HG03442 (cell line): ENCODE data around the gene ZNF652.
"Not testable (repeated sequence)": the region's sequence is repeated elsewhere in the genome, so short reads cannot be mapped to it uniquely, and the experiment has no call there.

Source experiments
- ATAC-seq: cut with Tn5 transposase; IDR thresholded peaks from one replicate; pipeline ENCODE4 v1.9.1; 2021; ENCODE audit warnings: mild to moderate bottlenecking, moderate library complexity; ENCODE audit not compliant: unreplicated experiment

The ZNF652 gene

DNA sequence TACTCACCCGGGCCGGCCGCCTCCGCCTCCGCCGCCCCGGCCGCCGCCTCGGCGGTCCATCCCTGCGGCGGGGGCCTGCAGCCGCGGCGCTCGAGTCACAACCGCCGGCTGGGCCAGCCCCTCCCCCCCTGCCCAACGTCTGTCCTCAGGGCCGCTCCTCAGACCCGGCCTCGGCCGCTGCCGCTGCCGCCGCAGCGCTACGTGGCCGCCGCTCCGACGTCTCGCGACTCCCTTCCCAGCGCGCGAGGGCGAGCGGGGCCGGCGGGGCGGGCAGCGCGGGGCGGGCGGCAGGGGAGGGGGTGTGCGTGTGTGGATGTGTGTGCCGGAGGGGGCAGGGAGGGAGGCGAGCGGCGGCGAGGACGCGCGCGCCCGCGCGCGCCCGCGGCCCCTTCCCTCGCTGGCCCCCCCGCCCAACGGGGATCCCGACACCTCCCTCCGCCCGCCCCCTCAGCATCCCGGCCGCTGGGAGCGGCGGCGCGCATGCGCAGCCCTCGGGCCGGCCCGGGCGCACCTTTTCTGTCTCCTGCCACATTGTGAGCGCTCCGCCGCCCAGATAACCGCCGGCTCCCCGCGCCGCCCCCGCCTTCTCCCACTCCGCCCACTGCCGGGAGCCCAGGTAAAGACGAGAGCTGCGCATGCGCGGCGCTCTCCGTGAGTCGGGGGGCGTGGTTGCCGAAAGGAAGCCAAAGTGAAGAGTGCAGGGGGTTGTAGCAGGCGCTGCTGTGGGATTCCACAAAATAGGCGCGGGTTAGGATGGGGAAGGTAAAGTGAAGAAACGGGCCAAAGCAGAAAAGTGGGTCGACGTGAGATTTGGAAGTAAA is at the start of gene ZNF652:
Gene ZNF652 (minus strand): TSS at position 349 of the 821 bp plus-strand sequence. CDS start 44,525 bp downstream, outside the sequence.
- ATAC-seq, result peak; percentile 53

DNA sequence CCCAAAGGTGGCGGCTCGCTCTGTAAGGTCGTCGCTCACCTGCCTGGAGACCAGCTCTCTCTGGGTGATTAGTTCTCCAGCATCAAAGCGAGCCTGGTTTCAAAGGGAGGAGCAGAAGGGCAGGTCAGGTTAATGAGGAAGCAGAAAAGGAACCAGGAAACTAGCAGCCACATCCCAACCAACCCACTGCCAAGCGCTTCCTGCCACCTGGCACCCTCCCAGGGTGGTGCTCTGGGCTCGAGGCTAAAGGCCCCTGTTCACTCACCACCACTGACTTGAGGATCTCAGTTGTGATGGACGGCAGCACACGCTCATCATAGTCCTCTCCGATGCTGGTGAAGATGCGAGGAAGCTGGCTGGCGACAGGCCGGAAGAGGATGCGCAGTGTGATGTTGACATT is 47.0 kb upstream of the ZNF652 start:
- ATAC-seq, result no peak

DNA sequence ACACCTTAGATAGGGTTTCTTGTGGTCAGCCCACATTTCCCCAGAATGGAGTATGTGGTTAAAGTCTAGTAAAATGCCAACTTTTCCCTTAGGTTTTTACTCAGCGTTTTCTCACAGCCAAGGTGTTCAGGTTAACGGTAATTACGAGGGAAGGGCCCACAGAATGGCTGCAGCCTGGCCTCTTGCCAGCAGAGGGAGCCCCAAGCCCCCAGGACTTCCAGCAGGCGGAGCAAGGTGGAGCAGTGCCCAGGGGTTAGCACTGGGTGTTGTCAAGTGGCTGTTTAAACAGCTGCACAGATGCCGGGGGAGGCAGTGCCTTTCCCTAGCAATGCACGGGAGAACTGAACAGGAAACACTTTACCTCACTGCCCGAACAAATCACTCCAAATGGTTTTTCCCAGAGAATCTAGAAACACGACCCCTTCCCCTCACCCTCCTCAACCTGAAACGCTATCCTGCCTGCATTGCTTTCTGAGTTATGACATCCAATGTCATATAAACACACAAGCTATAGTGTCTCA is 46.0 kb upstream of the ZNF652 start:
- ATAC-seq, result no peak

DNA sequence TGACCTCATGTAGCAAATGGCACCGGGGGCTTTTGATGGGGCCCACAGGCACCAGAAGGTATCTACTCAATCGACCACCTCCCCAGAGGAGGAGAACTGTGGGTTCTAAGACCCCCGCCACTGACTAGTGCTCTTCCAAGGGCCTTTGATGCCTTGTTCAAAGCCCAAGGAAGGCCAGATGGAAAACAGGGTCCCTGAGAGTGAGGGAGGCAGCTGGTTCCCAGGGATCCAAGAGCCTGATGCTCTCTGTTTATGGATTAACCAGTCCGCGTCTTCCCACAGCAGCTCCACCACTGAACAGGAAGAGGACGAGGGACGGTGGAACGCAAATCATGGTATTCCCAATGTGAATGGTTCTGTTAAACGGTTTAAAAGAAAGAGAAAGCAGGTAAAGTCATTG is 45.0 kb upstream of the ZNF652 start:
- no peak for ATAC-seq

DNA sequence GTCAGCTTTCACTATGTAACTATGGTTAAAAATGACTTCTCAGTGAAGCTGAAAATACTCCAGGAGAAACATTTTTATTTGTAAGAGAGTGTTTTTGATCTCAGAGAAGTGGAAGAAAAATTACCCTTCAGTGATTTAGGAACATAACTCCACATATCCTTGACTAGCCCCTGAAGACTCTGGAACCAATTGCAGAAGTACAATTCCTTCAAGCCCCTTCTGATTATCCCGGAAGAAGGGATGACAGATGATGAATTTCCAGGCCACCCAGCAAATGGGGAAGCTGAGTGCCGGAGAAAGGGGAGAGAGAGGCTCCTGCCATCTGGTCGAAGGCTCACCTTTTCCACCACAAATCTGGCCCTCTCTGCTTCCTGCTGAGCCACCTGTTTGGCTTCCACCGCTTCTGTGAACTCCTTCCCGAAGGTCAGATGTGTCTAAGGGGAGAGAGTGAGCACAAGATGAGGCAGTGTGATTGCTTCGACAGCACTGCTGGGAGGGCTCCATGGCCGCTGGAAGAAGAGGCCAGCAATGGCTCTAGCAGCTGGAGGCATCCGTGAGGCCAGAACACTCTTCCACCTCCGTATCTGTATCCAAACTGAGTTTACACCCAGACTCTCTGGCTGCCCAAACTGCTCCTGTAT is 44.5 kb upstream of the ZNF652 start:
- ATAC-seq, result no peak

DNA sequence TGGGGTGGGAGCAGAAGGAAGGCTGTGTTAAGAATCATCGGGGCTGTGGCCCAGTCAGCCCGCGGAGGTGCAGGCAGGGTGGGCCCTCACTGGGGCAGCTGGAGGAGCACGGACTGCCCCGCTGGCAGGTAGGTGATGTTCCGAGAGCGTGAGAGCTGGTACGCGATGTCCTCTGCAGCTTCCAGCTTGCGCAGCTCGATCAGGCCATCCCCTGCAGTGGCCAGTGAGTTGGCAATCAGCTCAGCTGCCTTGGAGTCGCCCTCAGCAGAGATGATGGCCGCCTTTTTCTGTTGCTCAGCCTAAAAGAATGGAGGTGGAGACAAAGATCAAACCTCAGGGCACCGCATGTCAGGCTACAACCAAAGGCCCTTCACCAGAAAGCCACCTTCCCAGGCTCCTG is 42.9 kb upstream of the ZNF652 start:
- no peak for ATAC-seq

DNA sequence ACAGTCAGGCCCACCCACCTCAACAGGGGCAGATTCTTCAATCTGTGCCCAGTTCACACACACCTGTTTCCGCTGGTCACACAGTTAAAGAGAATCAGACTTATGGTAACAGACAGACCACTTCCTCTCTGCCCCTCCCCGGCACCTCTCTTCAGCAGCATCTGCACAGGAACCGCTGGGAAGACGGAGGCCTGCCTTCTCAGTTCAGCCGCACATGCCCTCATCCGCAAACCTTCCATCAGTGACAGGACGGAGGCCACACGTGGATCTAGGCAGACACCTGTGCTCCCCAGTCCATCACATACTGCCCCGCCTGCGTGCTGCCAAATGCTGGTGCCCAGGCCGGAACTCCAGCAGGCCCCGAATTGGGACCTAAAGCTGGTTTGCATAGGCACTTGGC is 42.3 kb upstream of the ZNF652 start:
- ATAC-seq, result no peak

DNA sequence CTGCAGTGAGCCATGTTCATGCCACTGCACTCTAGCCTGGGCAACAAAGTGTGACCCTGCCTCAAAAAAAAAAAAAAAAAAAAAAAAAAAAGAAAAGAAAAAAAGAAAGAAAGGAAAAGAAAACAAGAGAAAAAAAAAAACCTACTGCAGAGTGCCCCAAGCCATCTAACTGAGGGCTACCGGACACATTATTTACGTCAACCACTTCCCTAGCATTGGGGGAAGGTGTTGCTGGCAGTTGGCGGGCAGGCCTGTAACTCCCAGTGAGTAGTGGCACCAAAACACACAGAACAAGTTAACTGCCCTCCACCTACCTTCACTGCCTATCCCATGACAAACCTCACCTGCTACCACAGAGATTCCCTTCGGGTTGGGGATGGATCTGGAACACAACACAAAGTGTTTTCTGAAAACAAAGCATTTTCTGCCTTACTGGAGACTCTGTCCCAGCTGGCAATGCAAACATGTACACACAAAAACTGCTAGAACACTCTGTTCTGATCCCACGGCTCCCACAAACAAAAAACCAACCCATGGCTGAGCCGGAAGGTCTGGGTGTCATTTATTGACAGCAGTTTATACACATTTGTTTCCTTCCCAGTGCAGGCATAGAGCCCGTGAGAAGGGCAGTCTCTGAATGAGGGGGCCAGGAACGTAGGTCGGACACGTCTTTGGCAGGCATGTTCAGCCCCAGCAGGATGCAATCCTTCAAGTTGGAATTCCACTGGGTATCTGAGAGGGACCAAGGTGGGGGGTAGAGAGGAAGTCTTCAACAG is 41.7 kb upstream of the ZNF652 start:
- no peak for ATAC-seq

DNA sequence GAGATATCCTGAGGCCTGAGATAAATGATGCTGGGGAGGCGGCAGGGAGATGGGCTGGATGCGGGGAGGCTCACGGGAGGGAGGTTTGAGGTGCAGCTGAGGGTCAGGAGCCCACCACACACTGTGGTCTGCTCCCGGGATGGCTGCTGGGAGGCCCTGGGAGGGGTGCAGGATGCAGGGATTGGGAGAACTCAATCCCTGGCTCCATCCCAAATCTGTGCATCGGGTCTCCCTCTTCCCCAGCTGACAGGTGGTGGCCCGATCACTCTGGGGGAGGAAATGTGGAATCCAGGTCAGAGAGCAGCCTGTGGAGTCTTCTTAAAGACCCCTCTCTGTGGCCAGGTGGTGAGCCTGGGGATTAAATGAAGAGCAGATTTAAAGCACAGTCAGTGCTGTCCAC is 40.7 kb upstream of the ZNF652 start:
- ATAC-seq, result no peak

DNA sequence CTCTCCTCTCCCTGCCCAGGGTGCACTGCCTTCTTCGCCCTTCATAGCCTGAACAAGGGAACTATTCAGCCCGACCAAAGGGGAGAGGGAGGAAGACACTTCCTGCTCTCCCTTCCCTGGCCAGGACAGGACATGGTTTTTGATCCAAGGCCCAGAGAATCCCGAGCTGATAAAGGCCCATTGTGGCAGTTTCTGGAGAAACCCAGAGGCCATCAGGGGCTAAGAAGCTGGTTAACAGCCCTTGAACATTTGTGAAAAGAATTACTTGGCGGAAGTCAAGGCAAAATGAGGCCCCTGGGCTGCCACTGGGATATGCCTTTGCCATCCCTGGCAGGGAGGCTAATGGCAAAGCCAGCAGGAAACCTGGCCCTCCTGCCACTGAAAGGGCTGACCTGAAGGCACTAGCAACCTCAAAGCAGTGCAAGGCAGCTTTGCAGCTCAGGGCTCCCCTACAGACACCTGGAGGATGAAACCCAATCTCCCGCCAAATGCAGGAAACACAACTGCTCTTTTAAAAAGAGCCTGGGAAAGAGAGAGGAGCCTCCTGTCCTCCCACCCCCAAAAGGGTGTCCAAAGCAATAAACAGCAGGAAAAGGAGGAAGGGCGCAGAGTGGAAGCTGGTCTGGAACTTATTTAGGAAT is 40.0 kb upstream of the ZNF652 start:
- ATAC-seq, result no peak

DNA sequence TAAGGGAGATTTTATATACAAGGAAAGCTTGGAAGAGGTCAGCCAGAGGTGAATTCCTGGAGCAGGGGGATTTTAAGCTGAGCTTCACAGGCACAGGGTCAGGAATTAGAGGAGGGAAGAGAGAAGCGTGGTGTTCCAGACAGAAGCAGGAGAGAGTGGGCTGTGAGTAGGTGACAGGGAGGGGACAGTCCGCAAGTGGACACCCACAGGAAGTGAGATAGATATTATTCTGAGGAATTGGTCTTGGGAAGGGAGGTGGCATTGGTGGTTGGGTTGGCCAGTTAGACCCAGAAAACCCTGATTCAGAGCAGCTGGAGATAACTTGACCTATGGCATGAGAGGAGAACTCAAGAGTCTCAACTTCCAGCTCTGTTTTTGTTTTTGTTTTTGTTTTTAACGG is 37.9 kb upstream of the ZNF652 start:
- no peak for ATAC-seq

DNA sequence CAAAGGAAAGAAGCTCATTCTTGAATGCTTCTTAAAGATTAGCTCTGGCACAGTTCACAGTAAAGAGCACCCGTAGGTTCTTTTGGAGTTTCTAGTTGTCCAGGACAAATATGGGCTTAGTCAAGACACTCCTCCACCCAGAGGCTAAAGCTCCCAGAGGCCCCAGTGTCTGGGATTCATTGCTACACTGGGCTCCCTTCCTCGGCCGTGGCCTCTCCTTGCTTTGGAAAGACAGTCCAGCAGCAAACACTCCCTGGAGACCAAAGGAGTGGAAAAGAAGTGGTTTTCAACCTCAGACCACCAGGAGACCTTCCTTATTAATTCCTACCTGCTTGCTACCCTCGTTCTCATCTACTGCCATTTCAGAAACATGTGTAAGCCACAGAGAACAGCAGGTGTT is 35.5 kb upstream of the ZNF652 start:
- ATAC-seq, result no peak

DNA sequence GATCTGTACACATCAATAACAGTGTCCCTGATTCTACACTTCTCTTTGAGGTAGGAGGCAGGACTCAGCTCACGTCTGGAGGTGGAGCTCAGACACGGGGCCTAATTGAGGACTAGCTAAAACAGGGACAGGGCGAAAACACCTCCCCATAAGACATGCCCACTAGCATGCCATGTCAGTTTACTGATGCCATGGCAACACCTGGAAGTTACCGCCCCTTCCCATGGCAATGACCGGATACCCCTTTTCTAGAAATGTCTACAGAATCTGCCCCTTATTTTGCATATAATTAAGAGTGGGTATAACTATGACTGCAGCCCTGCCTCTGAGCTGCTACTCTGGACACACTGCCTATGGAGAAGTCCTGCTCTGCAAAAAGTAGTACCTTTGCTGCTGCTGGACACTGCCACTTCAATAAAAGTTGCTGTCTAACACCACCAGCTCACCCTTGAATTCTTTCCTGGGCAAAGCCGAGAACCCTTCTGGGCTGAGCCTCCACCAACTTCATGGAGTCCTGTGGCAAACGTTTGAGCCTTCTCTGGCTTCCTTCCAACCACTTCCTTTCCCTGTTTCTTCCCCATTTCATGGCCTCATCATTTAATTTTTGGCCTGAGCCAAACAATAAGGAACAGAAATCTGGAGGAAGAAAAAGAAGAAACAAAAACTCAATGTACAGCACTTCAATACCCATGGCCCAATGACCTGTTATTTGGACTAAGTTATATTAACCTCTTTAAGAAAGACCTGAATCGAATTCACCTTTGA is 31.6 kb upstream of the ZNF652 start:
- no peak for ATAC-seq

DNA sequence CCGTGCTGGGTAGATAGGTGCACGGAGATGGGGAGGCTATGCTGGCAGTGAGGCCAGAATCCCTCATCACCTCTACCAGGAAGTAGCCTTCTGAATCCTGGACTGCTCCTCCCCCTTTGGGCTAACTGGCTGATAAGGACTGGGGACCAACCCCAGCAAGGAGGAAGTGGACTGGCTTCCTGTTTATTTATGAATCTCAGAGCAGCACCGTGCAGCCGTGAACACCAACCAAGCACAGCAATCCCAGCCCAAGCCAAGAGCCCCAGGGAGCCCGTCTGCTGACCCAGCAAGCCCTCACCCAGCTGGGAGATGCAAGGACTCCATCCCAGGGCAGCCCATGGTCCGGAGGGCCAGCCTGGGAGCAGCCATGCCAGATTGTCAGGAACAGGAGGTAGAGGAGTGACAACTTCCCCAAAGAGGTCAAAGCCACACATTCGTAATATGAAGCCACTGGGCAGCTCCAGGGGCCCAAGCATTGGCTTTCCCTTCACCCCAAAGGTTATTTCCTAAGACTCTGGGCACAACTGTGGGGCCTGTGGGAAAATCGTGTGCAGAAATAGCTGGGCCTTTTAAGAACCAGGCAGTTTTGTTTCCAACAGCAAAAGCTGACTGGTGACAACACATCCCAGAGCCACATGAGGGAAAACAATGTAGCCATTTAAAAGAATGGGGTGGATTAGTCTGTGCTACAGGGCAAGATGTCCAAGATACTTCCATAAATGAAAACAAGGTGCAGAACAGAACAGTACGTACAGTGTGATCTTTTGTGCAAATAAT is 28.7 kb upstream of the ZNF652 start:
- no peak for ATAC-seq

DNA sequence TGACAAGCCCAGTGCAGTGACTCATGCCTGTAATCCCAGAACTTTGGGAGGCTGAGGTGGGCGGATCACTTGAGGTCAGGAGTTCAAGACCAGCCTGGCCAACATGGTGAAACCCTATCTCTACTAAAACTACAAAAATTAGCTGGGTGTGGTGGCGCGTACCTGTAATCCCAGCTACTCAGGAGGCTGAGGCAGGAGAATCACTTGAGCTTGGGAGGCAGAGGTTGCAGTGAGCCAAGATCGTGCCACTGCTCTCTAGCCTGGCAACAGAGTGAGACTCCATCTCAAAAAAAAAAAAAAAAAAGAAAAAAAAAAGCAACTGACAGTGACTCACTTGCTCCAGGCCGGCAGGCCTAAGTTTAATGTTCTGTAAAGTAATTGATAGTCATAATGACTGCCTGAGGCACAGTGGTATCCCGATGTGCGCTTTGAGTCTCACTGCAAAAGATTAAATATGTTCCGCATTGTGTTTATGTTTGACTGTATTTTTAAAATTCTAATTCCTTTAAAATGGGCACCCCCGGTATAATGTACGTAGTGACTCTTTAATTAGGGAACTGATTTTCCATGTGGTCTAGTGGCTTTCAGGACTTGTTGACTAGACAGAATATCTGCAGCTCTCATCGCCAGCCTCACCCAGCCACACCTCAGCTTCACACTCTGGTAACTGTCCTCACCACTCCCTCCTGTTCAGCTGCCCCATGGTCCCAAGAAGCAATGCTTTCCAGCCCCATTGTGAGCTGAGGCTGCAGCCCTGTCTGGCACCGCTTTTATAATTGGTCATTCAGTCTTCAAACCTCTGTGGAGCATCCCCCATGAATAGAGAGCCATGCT is 27.7 kb upstream of the ZNF652 start:
- not testable (repeated sequence) for ATAC-seq

DNA sequence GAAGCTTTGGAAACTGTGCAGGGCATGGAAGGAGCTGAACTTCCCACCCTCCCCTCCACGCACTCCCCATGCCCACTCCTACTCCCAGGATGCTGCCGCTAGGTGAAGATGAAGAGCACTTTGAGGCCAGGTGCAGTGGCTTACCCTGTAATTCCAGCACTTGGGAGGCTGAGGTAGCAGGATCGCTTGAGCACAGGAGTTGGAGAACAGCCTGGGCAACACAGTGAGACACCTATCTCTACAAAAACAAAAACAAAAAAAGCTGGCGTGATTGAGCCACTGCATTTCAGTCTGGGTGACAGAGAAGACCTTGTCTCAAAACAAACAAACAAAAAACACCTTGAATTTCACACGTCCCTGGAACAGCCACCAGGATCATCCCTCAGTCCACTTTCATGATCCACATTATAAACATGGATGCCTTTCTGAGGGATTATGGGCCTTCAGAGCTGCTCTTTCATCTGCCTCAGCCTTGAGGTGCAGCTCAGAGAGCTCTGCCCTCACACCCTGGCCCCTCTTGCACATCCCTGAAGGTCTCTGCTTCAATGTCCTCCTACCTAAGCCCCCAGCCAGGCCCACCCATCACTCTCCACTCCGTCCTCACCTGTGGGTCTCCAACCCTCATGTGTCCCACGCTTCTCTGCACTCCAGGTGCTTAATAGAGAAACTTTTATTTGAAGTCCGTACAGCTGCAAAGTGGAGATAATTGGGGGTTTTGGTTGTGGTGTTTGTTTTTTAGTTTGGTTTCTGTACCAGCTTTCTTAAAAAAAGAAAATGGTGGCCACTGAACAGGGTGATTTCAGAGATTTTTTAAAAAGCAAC is 26.9 kb upstream of the ZNF652 start:
- ATAC-seq, result no peak

DNA sequence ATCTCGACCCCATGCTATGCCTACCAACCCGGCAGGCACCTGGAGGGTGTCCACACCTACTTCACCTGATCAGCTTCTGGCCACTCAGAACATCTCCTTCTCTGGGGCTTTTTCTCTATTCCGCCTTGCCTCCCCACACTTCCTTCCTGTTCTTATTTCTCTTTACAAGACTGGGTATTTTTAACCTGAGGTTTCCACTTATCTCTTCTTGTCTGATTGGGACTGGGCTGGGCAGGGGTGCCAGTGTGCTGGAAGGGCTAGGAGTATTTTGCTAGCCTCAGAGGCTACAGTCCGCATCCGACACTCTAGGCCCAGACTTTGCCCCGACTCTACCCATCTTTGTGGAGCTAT is 26.2 kb upstream of the ZNF652 start:
- peak; percentile 36 for ATAC-seq
